Cardiac septum (tissue), 1 donor: ENCODE data around the gene DLX3. TPM values are rescaled to one million over a fixed set of nuclear protein-coding genes. Genes with fewer than 3 reads are reported as not detected.

Experiments used
- DNase-seq: peaks from one replicate; pipeline ENCODE4 v3.0.0-alpha.2; 2020; ENCODE audit warnings: low spot score
- intact Hi-C: fragments of 100-400 bp; cut with DNase I; formaldehyde crosslinking; loops from one replicate; pipeline ENCODE4 v1.14.0; 2022
- total RNA-seq: library from RNA; stranded (reverse); fragmentation: NEBNext Ultra II Directional; extraction: Animal tissue kit (Norgen Biotek cat#: 25700); gene quantifications from one replicate; pipeline ENCODE4 v1.2.1, GENCODE V29; 2021
- donor health status: DM: no; HTN: no; CAD: no.

DLX3 gene
- total RNA-seq, 1 donor from 2014 or later, result not detected

GRCh38 chr17:49964769-49965523, 30.1 kb downstream of the DLX3 start:
- no peak for DNase-seq
- intact Hi-C loops, result no loop called here

- intact Hi-C loops, result no loop called here
- DNase-seq, result no peak
These were observed 30.7 kb downstream of the DLX3 start for GRCh38 chr17:49964303-49964768.

- DNase-seq, result no peak
- intact Hi-C loops, result no loop called here
These were observed 31.3 kb downstream of the DLX3 start for GRCh38 chr17:49963626-49964302.

- intact Hi-C loops, result no loop called here
- DNase-seq, result no peak
These were observed 31.8 kb downstream of the DLX3 start for GRCh38 chr17:49963309-49963625.

GRCh38 chr17:49962599-49963308, 32.3 kb downstream of the DLX3 start:
- intact Hi-C loops, result no loop called here
- no peak for DNase-seq

GRCh38 chr17:49959183-49959935, 35.7 kb downstream of the DLX3 start:
- intact Hi-C loops, result no loop called here
- no peak for DNase-seq

GRCh38 chr17:49958723-49959122, 36.3 kb downstream of the DLX3 start:
- no peak for DNase-seq
- intact Hi-C loops, result no loop called here

GRCh38 chr17:49957350-49957749, 37.7 kb downstream of the DLX3 start:
- intact Hi-C loops, result no loop called here
- DNase-seq, result no peak

GRCh38 chr17:49956780-49957179, 38.2 kb downstream of the DLX3 start:
- intact Hi-C loops, result no loop called here
- no peak for DNase-seq

- intact Hi-C loops, result no loop called here
- no peak for DNase-seq
These were observed 39.9 kb downstream of the DLX3 start for GRCh38 chr17:49955157-49955556.

GRCh38 chr17:49952912-49953497, 42.0 kb downstream of the DLX3 start:
- DNase-seq, result no peak
- intact Hi-C loops, result loop anchor here (5.0 kb wide), 1 partner anchor 39 kb away; no protein-coding TSS in a partner anchor

GRCh38 chr17:49952209-49952911, 42.7 kb downstream of the DLX3 start:
- intact Hi-C loops, result loop anchor here (5.0 kb wide), 1 partner anchor 40 kb away; no protein-coding TSS in a partner anchor
- no peak for DNase-seq

- intact Hi-C loops, result loop anchor here (5.0 kb wide), 1 partner anchor 41 kb away; no protein-coding TSS in a partner anchor
- no peak for DNase-seq
These were observed 43.5 kb downstream of the DLX3 start for GRCh38 chr17:49951362-49952082.

- intact Hi-C loops, result loop anchor here (5.0 kb wide), 1 partner anchor 43 kb away; no protein-coding TSS in a partner anchor
- DNase-seq, result no peak
These were observed 45.4 kb downstream of the DLX3 start for GRCh38 chr17:49949634-49950033.

GRCh38 chr17:49946964-49947584, 48.0 kb downstream of the DLX3 start:
- DNase-seq, result no peak
- intact Hi-C loops, result no loop called here

GRCh38 chr17:49946208-49946607, 48.8 kb downstream of the DLX3 start:
- DNase-seq, result no peak
- intact Hi-C loops, result no loop called here

GRCh38 chr17:49944273-49944870, 50.7 kb downstream of the DLX3 start:
- intact Hi-C loops, result no loop called here

More at GRCh38 chr17:49944273-49944870, 50.7 kb downstream of the DLX3 start:
- no peak for DNase-seq
